ENCODE data around the gene ALDH9A1.

The ALDH9A1 gene

GRCh38 chr1:165616987-165617546 lies 81.3 kb downstream of the ALDH9A1 start:
- no peak for DNase-seq

GRCh38 chr1:165616054-165616612 lies 82.2 kb downstream of the ALDH9A1 start:
- DNase-seq, result no peak
